GM10847 (cell line): Measurements from ENCODE around the gene FCN1.

Experiments used
- POLR2A ChIP-seq: IDR thresholded peaks from 2 replicates; pipeline ENCODE4 v1.6.1; 2011; ENCODE audit not compliant: insufficient read length; ENCODE audit errors: extremely low read depth

FCN1 gene

GRCh38 chr9:134895908-134896833 lies 21.5 kb downstream of the FCN1 start:
- no peak for TF ChIP-seq POLR2A

GRCh38 chr9:134895567-134895907 lies 22.2 kb downstream of the FCN1 start:
- no peak for TF ChIP-seq POLR2A

- TF ChIP-seq POLR2A, result no peak
Measured at GRCh38 chr9:134895097-134895496, 22.6 kb downstream of the FCN1 start.

GRCh38 chr9:134894136-134894860 lies 23.4 kb downstream of the FCN1 start:
- TF ChIP-seq POLR2A, result no peak

GRCh38 chr9:134892820-134893420 lies 24.8 kb downstream of the FCN1 start:
- no peak for TF ChIP-seq POLR2A

- no peak for TF ChIP-seq POLR2A
Measured at GRCh38 chr9:134892221-134892620, 25.5 kb downstream of the FCN1 start.

- TF ChIP-seq POLR2A, result no peak
Measured at GRCh38 chr9:134891713-134892112, 26.0 kb downstream of the FCN1 start.

- TF ChIP-seq POLR2A, result no peak
Measured at GRCh38 chr9:134891053-134891452, 26.7 kb downstream of the FCN1 start.

- TF ChIP-seq POLR2A, result no peak
Measured at GRCh38 chr9:134890155-134890495, 27.6 kb downstream of the FCN1 start.

GRCh38 chr9:134889386-134890154 lies 28.1 kb downstream of the FCN1 start:
- TF ChIP-seq POLR2A, result no peak

GRCh38 chr9:134888603-134889190 lies 29.0 kb downstream of the FCN1 start:
- TF ChIP-seq POLR2A, result no peak

- no peak for TF ChIP-seq POLR2A
Measured at GRCh38 chr9:134887686-134888602, 29.8 kb downstream of the FCN1 start.

- TF ChIP-seq POLR2A, result no peak
Measured at GRCh38 chr9:134887219-134887618, 30.5 kb downstream of the FCN1 start.

GRCh38 chr9:134886413-134886913 lies 31.2 kb downstream of the FCN1 start:
- TF ChIP-seq POLR2A, result no peak
